ENCODE measurements around the gene MAGEL2.
A peak's percentile ranks its signal among the peaks of the same experiment; 100 is the strongest.

MAGEL2 gene

DNA sequence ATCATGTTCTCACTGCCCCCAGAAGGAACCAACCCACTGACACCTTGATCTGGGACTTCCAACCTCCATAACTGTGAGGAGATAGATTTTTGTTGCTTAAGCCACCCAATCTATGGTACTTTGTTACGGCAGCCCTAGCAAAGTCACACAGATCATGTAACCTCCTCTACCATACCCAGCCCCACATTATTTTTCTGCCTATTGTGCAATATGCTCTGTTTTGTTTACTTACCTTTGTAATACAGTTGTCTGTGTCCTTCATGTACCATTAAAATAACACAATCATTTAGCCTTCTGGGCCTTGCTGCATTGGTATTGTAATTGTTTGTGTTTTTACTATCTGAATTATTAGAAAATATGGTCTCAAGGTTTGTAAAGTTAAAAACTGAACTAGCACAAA is 23.3 kb upstream of the MAGEL2 start:
- Histone ChIP-seq H4K20me1 (no peaks in the 10 kb centered on the region), H3K9me3 (replicated peaks in 1 of 11) (no peaks in the 10 kb centered on the region), H3K27ac (peak overlapping the region in 1 of 11 experiments; percentile 17; a peak in 1 of 22 replicates), H3K4me3 (no peak overlapping the region), H3K4me2 (peak overlapping the region in 5 of 11 experiments; percentile 1 to 56 (median 11); a peak in 7 of 22 replicates), H3K4me1 (peaks cover 0 to 24% (median 4%) of the 10 kb centered on the region in 10 experiments; a peak in 7 of 20 replicates), H3K36me3 (no peaks in the 10 kb centered on the region), H3K9ac (no peak overlapping the region), H3K27me3 (no peaks in the 10 kb centered on the region)
- TF ChIP-seq Cebpa-rat (IDR thresholded peaks at IDR 0.05) = peak in 2 of 11 experiments; percentile 21 to 51; a peak in 2 of 22 replicates

GRCh38 chr15:23663232-23663631 is 15.6 kb upstream of the MAGEL2 start:
- H3K9me3 ChIP-seq (replicated peaks in 1 of 11) = no peaks in the 10 kb centered on the region
- no peaks in the 10 kb centered on the region for H3K36me3 ChIP-seq
- TF ChIP-seq Cebpa-rat (IDR thresholded peaks at IDR 0.05) = no peak
- no peaks in the 10 kb centered on the region for H4K20me1 ChIP-seq
- H3K27ac ChIP-seq = no peak overlapping the region
- no peak overlapping the region for H3K4me3 ChIP-seq
- H3K27me3 ChIP-seq = no peaks in the 10 kb centered on the region
- no peak overlapping the region for H3K9ac ChIP-seq
- no peaks in the 10 kb centered on the region for H3K4me1 ChIP-seq
- H3K4me2 ChIP-seq = no peak overlapping the region

DNA sequence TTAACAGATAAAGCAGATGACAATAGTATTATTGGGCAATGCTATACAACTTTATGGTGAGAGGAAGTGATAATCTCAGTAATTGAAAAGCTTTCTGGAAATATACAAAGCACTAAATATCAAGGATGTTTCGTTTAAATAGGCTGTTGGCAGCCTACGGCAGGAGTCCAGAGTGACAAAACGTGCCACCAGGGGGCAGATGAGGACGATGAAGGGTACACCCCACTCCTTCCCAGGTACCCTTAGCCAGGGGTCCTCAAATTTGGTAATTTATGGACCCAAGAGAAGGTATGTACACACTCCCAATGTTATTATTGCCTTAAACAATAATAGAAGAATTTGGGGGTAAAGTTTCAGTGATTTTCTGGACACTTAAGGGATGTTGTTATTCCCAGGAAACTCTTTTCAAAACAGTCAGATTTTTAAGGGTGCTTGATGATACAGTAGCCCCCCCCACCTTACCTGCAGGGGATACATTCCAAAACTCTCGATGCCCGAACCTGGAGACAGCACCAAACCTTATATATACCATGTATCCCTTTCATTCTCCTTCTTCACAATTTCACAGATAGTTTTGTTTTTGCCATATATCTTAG is 1.4 kb upstream of the MAGEL2 start:
- TF ChIP-seq Cebpa-rat (IDR thresholded peaks at IDR 0.05) = no peak
- Histone ChIP-seq H3K4me1 (peaks cover 0 to 20% (median 12%) of the 10 kb centered on the region in 10 experiments; a peak in 13 of 20 replicates), H3K27ac (no peak overlapping the region), H4K20me1 (no peaks in the 10 kb centered on the region), H3K4me2 (no peak overlapping the region), H3K4me3 (no peak overlapping the region), H3K36me3 (no peaks in the 10 kb centered on the region), H3K9ac (no peak overlapping the region), H3K9me3 (replicated peaks in 1 of 11) (peaks cover 0 to 14% (median 0%) of the 10 kb centered on the region in 11 experiments; a peak in 7 of 22 replicates), H3K27me3 (0 out of 22 replicates have a peak, but pooled peaks cover 0 to 7% (median 0%) of the 10 kb centered on the region in 11 experiments)

DNA sequence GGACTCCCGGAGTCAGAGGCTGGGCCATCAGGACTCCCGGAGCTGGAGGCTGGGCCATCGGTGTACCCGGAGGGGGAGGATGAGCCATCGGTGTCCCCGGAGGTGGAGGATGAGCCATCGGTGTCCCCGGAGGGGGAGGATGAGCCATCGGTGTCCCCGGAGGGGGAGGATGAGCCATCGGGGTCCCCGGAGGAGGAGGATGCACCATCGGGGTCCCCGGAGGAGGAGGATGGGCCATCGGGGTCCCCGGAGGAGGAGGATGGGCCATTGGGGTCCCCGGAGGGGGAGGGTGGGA is 719 bp downstream of the MAGEL2 start:
- peak overlapping the region; percentile 59 to 89 (median 70) for H3K4me2 ChIP-seq
- 0 out of 22 replicates have a peak, but pooled peaks cover 0 to 7% (median 0%) of the 10 kb centered on the region in 11 experiments for H3K27me3 ChIP-seq
- H3K4me1 ChIP-seq = peaks cover 0 to 20% (median 12%) of the 10 kb centered on the region in 10 experiments; a peak in 13 of 20 replicates
- H4K20me1 ChIP-seq = no peaks in the 10 kb centered on the region
- no peak for TF ChIP-seq Cebpa-rat (IDR thresholded peaks at IDR 0.05)
- H3K9me3 ChIP-seq (replicated peaks in 1 of 11) = peaks cover 0 to 14% (median 0%) of the 10 kb centered on the region in 11 experiments; a peak in 7 of 22 replicates
- H3K4me3 ChIP-seq = peak overlapping the region; percentile 50 to 73 (median 64); a peak in 19 of 20 replicates
- H3K27ac ChIP-seq = peak overlapping the region in 6 of 11 experiments; percentile 39 to 60 (median 56); a peak in 4 of 22 replicates
- no peaks in the 10 kb centered on the region for H3K36me3 ChIP-seq
- H3K9ac ChIP-seq = peak overlapping the region in 10 of 11 experiments; percentile 62 to 77 (median 72); a peak in 20 of 22 replicates

- peak overlapping the region in 7 of 10 experiments; percentile 59 to 73 (median 64); a peak in 8 of 20 replicates for H3K4me3 ChIP-seq
- no peaks in the 10 kb centered on the region for H3K36me3 ChIP-seq
- H4K20me1 ChIP-seq = no peaks in the 10 kb centered on the region
- H3K9me3 ChIP-seq (replicated peaks in 1 of 11) = peaks cover 0 to 14% (median 0%) of the 10 kb centered on the region in 11 experiments; a peak in 7 of 22 replicates
- H3K9ac ChIP-seq = peak overlapping the region in 6 of 11 experiments; percentile 62 to 77 (median 72); a peak in 6 of 22 replicates
- TF ChIP-seq Cebpa-rat (IDR thresholded peaks at IDR 0.05) = no peak
- peaks cover 0 to 20% (median 12%) of the 10 kb centered on the region in 10 experiments; a peak in 13 of 20 replicates for H3K4me1 ChIP-seq
- 0 out of 22 replicates have a peak, but pooled peaks cover 0 to 7% (median 0%) of the 10 kb centered on the region in 11 experiments for H3K27me3 ChIP-seq
- H3K27ac ChIP-seq = no peak overlapping the region
- H3K4me2 ChIP-seq = peak overlapping the region in 9 of 11 experiments; percentile 59 to 89 (median 70); a peak in 15 of 22 replicates
These were observed 1.3 kb downstream of the MAGEL2 start for GRCh38 chr15:23646165-23647000.

DNA sequence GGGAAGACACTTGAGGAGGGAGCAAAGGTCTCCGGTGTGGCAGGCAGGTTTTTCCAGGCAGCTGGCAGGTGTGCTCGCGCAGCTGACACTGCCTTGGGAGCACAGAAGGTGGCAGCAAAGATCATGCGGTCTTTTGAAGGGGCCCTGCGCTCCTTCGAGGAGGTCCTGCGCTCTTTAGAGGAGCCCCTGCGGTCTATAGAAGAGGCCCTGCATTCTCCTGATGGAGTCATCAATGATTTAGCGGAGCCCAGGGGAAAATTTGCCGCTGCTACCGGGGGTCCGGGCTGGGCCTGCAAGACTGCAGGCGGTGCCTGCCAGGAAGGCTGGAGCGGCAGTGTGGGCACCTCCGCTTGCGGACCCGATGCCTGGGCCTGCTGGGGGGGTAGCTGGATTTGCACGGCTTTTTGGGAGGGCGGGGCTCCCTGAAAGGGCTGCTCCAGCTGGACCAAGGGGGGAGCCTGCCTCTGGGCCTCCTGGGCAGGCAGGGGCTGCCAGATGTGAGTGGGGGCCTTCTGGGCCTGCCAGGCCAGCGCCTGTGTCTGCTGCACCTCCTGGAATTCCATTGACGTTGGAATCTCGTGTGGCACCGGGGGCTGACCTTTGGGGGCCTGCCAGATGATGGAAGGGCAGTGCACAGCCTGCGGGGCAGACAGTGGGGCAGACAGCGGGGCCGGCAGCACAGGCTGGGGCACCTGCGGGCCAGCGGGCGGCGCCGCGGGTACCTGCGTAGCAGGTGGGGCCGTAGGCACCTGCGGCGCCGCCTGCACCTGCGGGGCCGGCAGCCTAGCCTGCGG is 2.1 kb downstream of the MAGEL2 start:
- Histone ChIP-seq H3K9me3 (replicated peaks in 1 of 11) (peaks cover 0 to 14% (median 0%) of the 10 kb centered on the region in 11 experiments; a peak in 7 of 22 replicates), H4K20me1 (no peaks in the 10 kb centered on the region), H3K4me3 (no peak overlapping the region), H3K36me3 (no peaks in the 10 kb centered on the region), H3K4me2 (no peak overlapping the region), H3K27me3 (0 out of 22 replicates have a peak, but pooled peaks cover 0 to 7% (median 0%) of the 10 kb centered on the region in 11 experiments), H3K9ac (no peak overlapping the region), H3K4me1 (peaks cover 0 to 20% (median 13%) of the 10 kb centered on the region in 10 experiments; a peak in 14 of 20 replicates), H3K27ac (no peak overlapping the region)
- no peak for TF ChIP-seq Cebpa-rat (IDR thresholded peaks at IDR 0.05)

DNA sequence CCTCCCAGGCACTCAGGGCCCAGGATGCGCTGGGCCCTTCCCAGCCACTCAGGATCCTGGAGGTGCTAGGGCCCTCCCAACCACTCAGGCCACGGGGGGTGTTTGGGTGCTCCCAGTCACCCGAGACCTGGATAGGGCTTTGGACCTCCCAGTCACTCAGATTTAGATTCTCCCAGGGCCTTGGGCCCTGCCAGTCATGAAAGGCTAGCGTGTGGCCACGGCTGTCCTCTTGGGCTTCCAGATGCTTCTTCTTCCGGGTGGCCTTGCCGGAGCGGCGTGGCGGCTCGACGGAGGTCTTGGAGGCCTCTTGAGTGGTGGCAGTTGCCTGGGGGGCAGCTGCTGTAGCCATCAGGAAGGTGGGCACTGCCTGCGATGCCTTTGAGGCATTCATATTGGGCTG is 2.8 kb downstream of the MAGEL2 start:
- no peaks in the 10 kb centered on the region for H4K20me1 ChIP-seq
- H3K36me3 ChIP-seq = no peaks in the 10 kb centered on the region
- peaks cover 0 to 14% (median 0%) of the 10 kb centered on the region in 11 experiments; a peak in 7 of 22 replicates for H3K9me3 ChIP-seq (replicated peaks in 1 of 11)
- no peak overlapping the region for H3K4me2 ChIP-seq
- H3K27me3 ChIP-seq = 0 out of 22 replicates have a peak, but pooled peaks cover 0 to 7% (median 0%) of the 10 kb centered on the region in 11 experiments
- no peak overlapping the region for H3K4me3 ChIP-seq
- H3K4me1 ChIP-seq = peaks cover 0 to 28% (median 18%) of the 10 kb centered on the region in 10 experiments; a peak in 15 of 20 replicates
- H3K27ac ChIP-seq = no peak overlapping the region
- TF ChIP-seq Cebpa-rat (IDR thresholded peaks at IDR 0.05) = no peak
- H3K9ac ChIP-seq = no peak overlapping the region

DNA sequence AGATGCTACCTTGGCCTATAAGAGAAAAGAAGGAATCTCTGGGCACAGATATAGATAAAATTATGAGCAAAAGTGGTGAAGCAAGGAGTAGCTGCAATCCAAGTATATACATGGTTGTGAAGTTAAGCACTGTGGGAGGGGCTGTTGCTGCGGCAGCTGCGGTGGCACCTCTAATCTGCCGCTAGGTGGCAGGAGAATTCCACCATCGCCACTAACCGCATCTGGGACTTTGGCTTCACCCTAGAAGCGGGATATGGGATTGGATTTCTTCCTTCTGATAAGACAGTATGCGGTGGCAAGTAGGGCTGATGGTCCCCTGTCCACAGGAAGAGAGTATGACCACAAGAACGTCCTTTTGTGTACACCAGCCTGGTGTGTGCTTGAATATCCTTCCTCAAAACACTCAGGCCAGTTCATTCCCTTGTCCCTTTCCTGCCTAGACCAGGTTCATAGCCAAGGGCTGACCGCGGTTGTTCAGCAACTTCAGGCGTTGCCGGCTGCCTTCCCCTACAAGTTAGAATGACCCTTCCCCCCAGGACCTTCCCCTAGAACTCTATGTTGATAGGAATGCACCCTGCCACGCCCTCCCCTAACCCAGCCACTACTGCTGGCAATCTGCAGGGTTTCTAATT is 5.1 kb downstream of the MAGEL2 start:
- peaks cover 0 to 24% (median 18%) of the 10 kb centered on the region in 10 experiments; a peak in 13 of 20 replicates for H3K4me1 ChIP-seq
- no peak overlapping the region for H3K4me3 ChIP-seq
- H3K36me3 ChIP-seq = no peaks in the 10 kb centered on the region
- peak overlapping the region in 2 of 11 experiments; percentile 10 to 12; a peak in 2 of 22 replicates for H3K4me2 ChIP-seq
- peaks cover 0 to 14% (median 0%) of the 10 kb centered on the region in 11 experiments; a peak in 7 of 22 replicates for H3K9me3 ChIP-seq (replicated peaks in 1 of 11)
- no peaks in the 10 kb centered on the region for H3K27me3 ChIP-seq
- H4K20me1 ChIP-seq = no peaks in the 10 kb centered on the region
- no peak for TF ChIP-seq Cebpa-rat (IDR thresholded peaks at IDR 0.05)
- H3K27ac ChIP-seq = no peak overlapping the region
- no peak overlapping the region for H3K9ac ChIP-seq

All from BLaER1 treated with 17β-estradiol and CSF1 and Interleukin-3, amounts not matched to agents 10 nM and 100 nM (cell line).